ENCODE measurements around the gene HS2ST1.
"Not testable (repeated sequence)": the region's sequence is repeated elsewhere in the genome, so short reads cannot be mapped to it uniquely, and the experiment has no call there.

DNA sequence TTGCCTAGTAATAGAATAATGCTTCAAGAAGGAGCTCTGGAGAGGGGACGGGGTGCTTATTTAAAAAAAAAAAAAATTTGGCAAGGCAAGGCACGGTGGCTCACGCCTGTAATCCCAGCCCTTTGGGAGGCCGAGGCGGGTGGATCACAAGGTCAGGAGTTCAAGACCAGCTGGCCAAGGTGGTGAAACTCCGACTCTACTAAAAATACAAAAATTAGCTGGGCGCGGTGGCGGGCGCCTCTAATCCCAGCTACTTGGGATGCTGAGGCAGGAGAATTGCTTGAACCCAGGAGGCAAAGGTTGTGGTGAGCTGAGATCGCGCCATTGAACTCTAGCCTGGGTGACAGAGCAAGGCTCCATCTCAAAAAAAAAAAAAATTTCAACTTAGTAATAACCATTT lies 69.2 kb downstream of the HS2ST1 start:
- TF ChIP-seq EZH2 (IDR thresholded peaks at IDR 0.05; ENCODE audit: insufficient read depth, poor library complexity, severe bottlenecking); EZH2phosphoT487 (IDR thresholded peaks at IDR 0.05; ENCODE audit: insufficient read depth, low read depth): not testable (repeated sequence)

Measured in GM23248 (cell line).